GM12878 (cell line): ENCODE results near the gene GINS1. TPM values are rescaled to one million over a fixed set of nuclear protein-coding genes. Genes with fewer than 3 reads are reported as not detected.

Experiments used
- ATAC-seq: fragments of 200-7000 bp; cut with Tn5 transposase; 3 replicates; pipeline ENCODE4 v1.9.1; 2020; ENCODE audit warnings: mild to moderate bottlenecking, moderate library complexity
- BruUV-seq: library from RNA; stranded (reverse); fragments of 400-500 nt; replicated peaks from 2 replicates; lab custom pipeline; 2021; lab: Mats Ljungman, UMichigan
- CTCF ChIA-PET: fragments of 300-600 bp; sonication (Branson Sonifier 250); formaldehyde crosslinking; extraction: SDS; loops from one replicate; lab custom pipeline; 2021; ENCODE audit warnings: inconsistent platforms; lab: Yijun Ruan, JAX
- POLR2A ChIA-PET: fragments of 350-600 bp; formaldehyde crosslinking; extraction: SDS; loops from one replicate; lab custom pipeline; 2021; ENCODE audit warnings: inconsistent platforms; lab: Charles Lee
- RAD21 ChIA-PET: fragments of 300-600 bp; sonication (Branson Sonifier 250); formaldehyde crosslinking; loops from one replicate; lab custom pipeline; 2023; ENCODE audit warnings: antibody characterized with exemption; ENCODE audit not compliant: unreplicated experiment; lab: Charles Lee
- SMC1A ChIA-PET: fragments of 300-600 bp; sonication (Branson Sonifier 250); formaldehyde crosslinking; loops from one replicate; lab custom pipeline; 2023; ENCODE audit not compliant: unreplicated experiment, uncharacterized antibody; lab: Charles Lee
- DNase-seq: peaks from one replicate; pipeline ENCODE4 v3.0.0-alpha.2; 2011; ENCODE audit warnings: low read depth, low spot score
- FAIRE-seq: peaks from 3 replicates; lab custom pipeline; 2011; peaks lifted over from hg19 to GRCh38; lab: Jason Lieb, UNC
- H2AFZ ChIP-seq: 2 replicates; pipeline ENCODE4 v1.6.0; 2011; ENCODE audit warnings: low read depth, low read length, control low read depth; ENCODE audit not compliant: control insufficient read depth
- H3K27ac ChIP-seq: 2 replicates; pipeline ENCODE4 v1.5.1; 2011; ENCODE audit warnings: control low read depth; ENCODE audit not compliant: control insufficient read depth, insufficient read depth
- H3K27me3 ChIP-seq, 2 experiments: replicated peaks in 1 of 2; 2 replicates each; pipeline versions ENCODE4 v1.6.0 to v1.6.1; 2011; ENCODE audit warnings: low read length in 1 of 2; ENCODE audit not compliant: control insufficient read depth in 2 of 2, insufficient read depth in 2 of 2
- H3K36me3 ChIP-seq, 2 experiments: 2 replicates each; pipeline ENCODE4 v1.5.1; 2011; ENCODE audit warnings: low read length in 1 of 2; ENCODE audit not compliant: control insufficient read depth in 2 of 2, insufficient read depth in 2 of 2
- H3K4me1 ChIP-seq: 2 replicates; pipeline ENCODE4 v1.6.1; 2011; ENCODE audit warnings: mild to moderate bottlenecking, low read length, moderate library complexity, mixed read lengths; ENCODE audit not compliant: control insufficient read depth, insufficient read depth
- H3K4me2 ChIP-seq: 2 replicates; pipeline ENCODE4 v1.6.0; 2011; ENCODE audit warnings: control low read depth; ENCODE audit not compliant: control insufficient read depth, insufficient read depth
- H3K4me3 ChIP-seq: fragments of 200-600 bp; sonication (generic); 2 replicates; pipeline ENCODE4 v1.5.1; 2016
- H3K79me2 ChIP-seq: 2 replicates; pipeline ENCODE4 v1.6.0; 2011; ENCODE audit warnings: low read length; ENCODE audit not compliant: control insufficient read depth, insufficient read depth
- H3K9ac ChIP-seq: 2 replicates; pipeline ENCODE4 v1.8.0; 2011; ENCODE audit warnings: low read length, control low read depth, mixed read lengths; ENCODE audit not compliant: control insufficient read depth, insufficient read depth
- H3K9me3 ChIP-seq: replicated peaks from 3 replicates; pipeline ENCODE4 v1.5.1; 2011; ENCODE audit warnings: mild to moderate bottlenecking, low read length; ENCODE audit not compliant: control insufficient read depth, insufficient read depth
- H4K20me1 ChIP-seq: 2 replicates; pipeline ENCODE4 v1.6.0; 2011; ENCODE audit not compliant: control insufficient read depth, insufficient read depth
- CREB1 ChIP-seq: IDR thresholded peaks from 2 replicates; pipeline ENCODE4 v1.6.1; 2012; ENCODE audit warnings: low read depth, mild to moderate bottlenecking, inconsistent platforms
- E4F1 ChIP-seq: fragments of 450-650 bp; IDR thresholded peaks from 2 replicates; pipeline ENCODE4 v1.6.1; 2018; ENCODE audit warnings: borderline replicate concordance, mild to moderate bottlenecking; ENCODE audit not compliant: partially characterized antibody
- MXI1 ChIP-seq: fragments of 150-350 bp; IDR thresholded peaks from 2 replicates; pipeline ENCODE4 v1.6.1; 2011; ENCODE audit warnings: low read depth, mild to moderate bottlenecking, inconsistent platforms, low read length, improper control_type of control experiment
- USF1 ChIP-seq: IDR thresholded peaks from 2 replicates; pipeline ENCODE4 v1.6.1; 2011; ENCODE audit warnings: borderline replicate concordance, low read depth, mild to moderate bottlenecking, moderate library complexity, mixed read lengths, low read length; ENCODE audit not compliant: insufficient read depth; ENCODE audit errors: extremely low read length
- ZNF217 ChIP-seq: fragments of 450-650 bp; IDR thresholded peaks from 2 replicates; pipeline ENCODE4 v1.6.1; 2017; ENCODE audit warnings: antibody characterized with exemption, mild to moderate bottlenecking
- WGBS: methylation state at CpG from one replicate; pipeline ENCODE4 v1.1.6; 2016; ENCODE audit warnings: low lambda C conversion rate; ENCODE audit not compliant: insufficient replicate concordance, insufficient coverage; ENCODE audit errors: missing lambda C conversion rate; 5-methylcytosine and 5-hydroxymethylcytosine counted together
- in situ Hi-C: fragments of 300-500 bp; cut with MboI; formaldehyde crosslinking; loops from 9 replicates; pipeline ENCODE4 v1.14.3; 2018; ENCODE audit warnings: mixed read lengths
- intact Hi-C: fragments of 100-400 bp; cut with micrococcal nuclease; formaldehyde crosslinking; loops from one replicate; pipeline ENCODE4 v1.14.2; 2022; ENCODE audit not compliant: unreplicated experiment
- polyA plus RNA-seq, 11 experiments: library from polyadenylated mRNA; depleted of rRNA in 4 of 11; unstranded in 6 of 11; stranded (reverse) in 5 of 11; fragments of >200 nt; fragmentation: Nextera tagmentation in 4 of 11; fragmentation: Illumina TruSeq in 1 of 11; extraction: Ambion mirVana in 4 of 11; extraction: Trizol in 1 of 11; gene quantifications; 1 replicate in 1 of 11; 2 replicates in 10 of 11; pipeline versions ENCODE4 v1.2.1 to v1.2.3, GENCODE V29; 2011 to 2016; ENCODE audit warnings: inconsistent platforms in 2 of 11, missing spikeins in 2 of 11, low read depth in 1 of 11
- total RNA-seq, 4 experiments: library from RNA; depleted of rRNA in 3 of 4; stranded (reverse); fragments of >200 nt in 3 of 4; fragmentation: Illumina TruSeq in 1 of 4; extraction: Trizol in 1 of 4; gene quantifications; 2 replicates each; pipeline versions ENCODE4 v1.2.1 to v1.2.3, GENCODE V29; 2013 to 2021

Gene GINS1
- total and polyA plus RNA-seq, 10 of the 15 experiments (the other 5 are each of a cell fraction or from before 2014, with no cell fraction given) = 13.0 to 44.6 (median 30.3) TPM

DNA sequence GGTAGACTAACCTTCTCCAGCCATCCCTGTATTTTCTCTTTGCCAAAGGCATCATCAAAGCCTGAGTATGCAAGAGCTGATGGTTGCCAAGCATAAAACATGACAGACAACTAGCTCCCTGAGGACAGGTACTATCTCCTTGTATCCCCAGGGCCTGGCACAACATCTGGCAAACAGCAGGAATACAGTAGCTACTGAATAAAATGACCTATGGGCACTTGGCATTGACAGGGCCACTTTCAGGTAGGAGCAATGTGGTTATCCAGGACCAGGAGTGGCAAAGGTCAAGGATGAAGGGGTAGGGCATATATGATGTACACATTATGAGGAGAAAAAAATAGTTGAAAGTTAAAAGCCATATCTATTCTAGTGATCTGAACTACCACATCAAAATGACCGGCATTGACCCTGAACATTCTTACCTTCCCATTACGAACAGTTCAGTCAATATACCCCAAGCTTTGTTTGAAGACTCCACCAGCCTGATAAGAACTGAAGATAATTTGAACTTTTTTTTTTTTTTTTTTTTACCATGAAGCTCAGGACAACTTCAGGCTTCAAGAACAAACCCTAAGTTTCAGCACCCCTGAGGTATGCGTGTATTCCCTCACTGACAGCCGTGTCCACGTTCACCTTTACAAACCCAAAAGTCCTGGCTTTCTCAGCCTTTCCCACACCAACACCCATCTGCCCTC is 29.1 kb upstream of the GINS1 start (continued):
- no peak for TF ChIP-seq ZNF217
- TF ChIP-seq MXI1 = no peak

GRCh38 chr20:25378884-25379733 is 28.4 kb upstream of the GINS1 start:
- peaks cover 2 to 3% of the 10 kb centered on the region in 2 experiments; a peak in 2 of 4 replicates for H3K36me3 ChIP-seq
- no peak for ATAC-seq
- no peak for TF ChIP-seq E4F1
- no peak for TF ChIP-seq CREB1
- no peak for TF ChIP-seq USF1
- RAD21 ChIA-PET = no interaction called here
- H4K20me1 ChIP-seq = no peaks in the 10 kb centered on the region; the same call in 1 of the 2 replicates
- H3K4me3 ChIP-seq = no peak overlapping the region
- POLR2A ChIA-PET = no interaction called here
- CTCF ChIA-PET = no interaction called here
- FAIRE-seq = no peak
- no peak for DNase-seq
- H3K4me1 ChIP-seq = peaks cover 4% of the 10 kb centered on the region
- no peaks in the 10 kb centered on the region; the same call in 2 of the 3 replicates for H3K9me3 ChIP-seq
- no peak overlapping the region for H2AFZ ChIP-seq
- peaks cover 53% of the 10 kb centered on the region for H3K79me2 ChIP-seq
- WGBS = 93% methylated on average over 10 of the region's 10 CpGs
- H3K4me2 ChIP-seq = no peak overlapping the region; the same call in 1 of the 2 replicates
- SMC1A ChIA-PET = no interaction called here
- no TSS peak for BruUV-seq
- no peak overlapping the region for H3K27ac ChIP-seq
- H3K27me3 ChIP-seq = no peaks in the 10 kb centered on the region
- in situ Hi-C loops (no loop called here), intact Hi-C loops (no loop called here)
- no peak overlapping the region for H3K9ac ChIP-seq
